SK-N-SH (cell line): ENCODE data around the gene TTC21A. TPM values are rescaled to one million over a fixed set of nuclear protein-coding genes. Genes with fewer than 3 reads are reported as not detected.
A peak's percentile ranks its signal among the peaks of the same experiment; 100 is the strongest.

Source experiments
- CTCF ChIA-PET: fragments of 300-600, 350-600 bp; formaldehyde crosslinking; extraction: SDS; loops from one replicate; lab custom pipeline; 2021; lab: Yijun Ruan, JAX
- POLR2A ChIA-PET: fragments of 350-600 bp; sonication (Branson Sonifier 250); formaldehyde crosslinking; extraction: SDS; loops from one replicate; lab custom pipeline; 2020; ENCODE audit warnings: antibody characterized with exemption, inconsistent platforms; lab: Yijun Ruan, JAX
- DNase-seq: peaks from one replicate; pipeline ENCODE4 v3.0.0; 2012
- H2AFZ ChIP-seq: fragments of 200-600 bp; sonication (generic); 2 replicates; pipeline ENCODE4 v1.8.1; 2016; ENCODE audit warnings: antibody characterized with exemption, mild to moderate bottlenecking, low read depth
- H3F3A ChIP-seq: fragments of 200-600 bp; sonication (generic); replicated peaks from 2 replicates; pipeline ENCODE3; 2016; ENCODE audit warnings: antibody characterized with exemption, mild to moderate bottlenecking; ENCODE audit not compliant: insufficient read depth
- H3K27ac ChIP-seq, 2 experiments: fragments of 200-500 bp in 1 of 2; fragments of 200-600 bp in 1 of 2; sonication (Bioruptor generic) in 1 of 2; sonication (generic), shearing (Covaris generic) in 1 of 2; 2 replicates each; pipeline versions ENCODE4 v1.5.1 to v1.6.1; 2014 to 2016; ENCODE audit warnings: low read depth in 2 of 2, inconsistent platforms in 1 of 2, low read length in 1 of 2, mild to moderate bottlenecking in 1 of 2, mixed read lengths in 1 of 2
- H3K27me3 ChIP-seq: fragments of 200-600 bp; sonication (generic), shearing (Covaris generic); 2 replicates; pipeline ENCODE4 v1.6.1; 2016; ENCODE audit warnings: mixed run types; ENCODE audit not compliant: insufficient read depth
- H3K36me3 ChIP-seq, 2 experiments: fragments of 200-500 bp in 1 of 2; fragments of 200-600 bp in 1 of 2; sonication (Bioruptor generic) in 1 of 2; sonication (generic) in 1 of 2; replicated peaks in 1 of 2; 2 replicates each; pipeline versions ENCODE3 to v1.5.1; 2014 to 2016; ENCODE audit warnings: low read length in 1 of 2, mild to moderate bottlenecking in 1 of 2; ENCODE audit not compliant: insufficient read depth in 2 of 2, control insufficient read depth in 1 of 2
- H3K4me1 ChIP-seq, 2 experiments: fragments of 200-500 bp in 1 of 2; fragments of 200-600 bp in 1 of 2; sonication (Bioruptor generic) in 1 of 2; sonication (generic), shearing (Covaris generic) in 1 of 2; 2 replicates each; pipeline versions ENCODE4 v1.5.1 to v1.6.1; 2014 to 2016; ENCODE audit warnings: low read depth in 1 of 2, low read length in 1 of 2, mixed run types in 1 of 2; ENCODE audit not compliant: insufficient read depth in 2 of 2, control insufficient read depth in 1 of 2
- H3K4me2 ChIP-seq: fragments of 200-600 bp; sonication (generic), shearing (Covaris generic); 2 replicates; pipeline ENCODE4 v1.6.1; 2017; ENCODE audit warnings: mixed run types
- H3K4me3 ChIP-seq, 2 experiments: fragments of 200-500 bp in 1 of 2; fragments of 200-600 bp in 1 of 2; sonication (Bioruptor generic) in 1 of 2; sonication (generic), shearing (Covaris generic) in 1 of 2; 2 replicates each; pipeline versions ENCODE4 v1.5.1 to v1.8.1; 2014 to 2016; ENCODE audit warnings: low read depth in 2 of 2, inconsistent platforms in 1 of 2, low read length in 1 of 2, mild to moderate bottlenecking in 1 of 2, mixed read lengths in 1 of 2, moderate library complexity in 1 of 2
- H3K79me2 ChIP-seq: fragments of 200-600 bp; sonication (generic); 2 replicates; pipeline ENCODE4 v1.8.1; 2017; ENCODE audit warnings: mild to moderate bottlenecking; ENCODE audit not compliant: insufficient read depth
- H3K9ac ChIP-seq: fragments of 200-600 bp; sonication (generic); 2 replicates; pipeline ENCODE4 v1.6.1; 2017; ENCODE audit warnings: mixed run types
- H3K9me2 ChIP-seq: fragments of 200-600 bp; sonication (generic); 2 replicates; pipeline ENCODE4 v1.6.1; 2017; ENCODE audit warnings: mixed run types
- H3K9me3 ChIP-seq: fragments of 200-600 bp; sonication (generic); 2 replicates; pipeline ENCODE4 v1.6.1; 2017; ENCODE audit warnings: mixed run types, mild to moderate bottlenecking, moderate library complexity
- H4K20me1 ChIP-seq: fragments of 200-600 bp; sonication (generic); 2 replicates; pipeline ENCODE4 v1.6.1; 2017; ENCODE audit warnings: mild to moderate bottlenecking, mixed run types; ENCODE audit not compliant: insufficient read depth
- EP300 ChIP-seq, 2 experiments: IDR thresholded peaks; 2 replicates each; pipeline versions ENCODE4 v1.4.0 to v1.6.1; 2012; ENCODE audit warnings: borderline replicate concordance in 1 of 2, low read depth in 1 of 2, low read length in 1 of 2
- FOXJ3 ChIP-seq: sonication (generic); formaldehyde crosslinking; IDR thresholded peaks from 2 replicates; pipeline ENCODE4 v1.5.1; 2020; ENCODE audit warnings: mild to moderate bottlenecking, missing genetic modification reagents
- GATA2 ChIP-seq: sonication (generic); formaldehyde crosslinking; IDR thresholded peaks from 2 replicates; pipeline ENCODE4 v1.5.0; 2020; ENCODE audit warnings: mild to moderate bottlenecking, missing genetic modification reagents
- JUND ChIP-seq: IDR thresholded peaks from 2 replicates; pipeline ENCODE4 v1.4.0; 2012
- NFIC ChIP-seq: IDR thresholded peaks from 2 replicates; pipeline ENCODE4 v1.4.0; 2012; ENCODE audit warnings: borderline replicate concordance
- RAD21 ChIP-seq: IDR thresholded peaks from 2 replicates; pipeline ENCODE4 v1.6.1; 2012; ENCODE audit warnings: mild to moderate bottlenecking, low read length
- RCOR1 ChIP-seq: fragments of 150-350 bp; IDR thresholded peaks from 2 replicates; pipeline ENCODE4 v1.6.1; 2017; ENCODE audit warnings: antibody characterized with exemption, low read length
- SIN3A ChIP-seq: IDR thresholded peaks from 2 replicates; pipeline ENCODE4 v1.6.1; 2012; ENCODE audit warnings: low read depth, mild to moderate bottlenecking, low read length, moderate library complexity, borderline replicate concordance
- SMC3 ChIP-seq: IDR thresholded peaks from 2 replicates; pipeline ENCODE4 v1.6.1; 2012; ENCODE audit warnings: low read depth, low read length, improper control_type of control experiment
- TCF12 ChIP-seq: IDR thresholded peaks from 2 replicates; pipeline ENCODE4 v1.4.0; 2012
- WGBS: methylation state at CpG from one replicate; pipeline ENCODE4 v1.1.6; 2017; ENCODE audit warnings: low lambda C conversion rate; 5-methylcytosine and 5-hydroxymethylcytosine counted together
- polyA plus RNA-seq, 3 experiments: library from polyadenylated mRNA; depleted of rRNA; stranded (reverse); fragments of >200 nt; gene quantifications; 2 replicates each; pipeline ENCODE4 v1.2.3, GENCODE V29; 2012
- TF ChIP-seq, protein P1 (sequence below): fragments of 200-600 bp; sonication (generic); IDR thresholded peaks from 2 replicates; pipeline ENCODE4 v1.6.1; 2017; ENCODE audit warnings: antibody characterized with exemption, mild to moderate bottlenecking, moderate library complexity
- TF ChIP-seq, protein P2 (sequence below): IDR thresholded peaks from 2 replicates; pipeline ENCODE4 v1.4.0; 2012; ENCODE audit warnings: low read depth, borderline replicate concordance

The TTC21A gene
- polyA plus RNA-seq, 1 of the 3 experiments (the other 2 are of a cell fraction) = 3.9 TPM

DNA sequence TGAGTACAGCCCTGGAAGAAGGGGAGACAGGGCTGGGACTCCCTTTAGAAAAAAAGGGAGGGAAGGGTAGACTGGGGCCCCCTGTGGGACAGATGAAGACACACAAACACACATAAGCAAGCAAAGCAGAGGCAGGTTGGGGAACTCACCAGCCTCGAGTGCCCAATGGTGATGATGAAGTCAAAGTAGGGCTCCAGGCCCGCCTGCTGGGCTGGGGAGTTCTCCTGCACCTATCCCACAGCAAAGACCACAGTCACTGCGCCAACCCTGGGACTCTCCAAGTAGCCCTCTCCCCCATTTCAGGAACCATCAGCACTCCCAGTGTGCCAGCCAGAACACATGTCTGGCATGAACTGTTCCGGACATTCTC is 4.2 kb upstream of the TTC21A start:
- no peak overlapping the region for H3K4me3 ChIP-seq
- ChIA-PET POLR2A (no interaction called here), CTCF (interaction anchor here (2.4 kb wide), 1 partner anchor 185 kb away, joined by 20 read pairs; no protein-coding TSS in a partner anchor)
- no peak overlapping the region for H3K9ac ChIP-seq
- H3K36me3 ChIP-seq = peaks cover 7 to 30% of the 10 kb centered on the region in 2 experiments
- peaks cover 4 to 24% of the 10 kb centered on the region in 2 experiments; a peak in 2 of 4 replicates for H3K4me1 ChIP-seq
- no peaks in the 10 kb centered on the region for H3K9me2 ChIP-seq
- H3K79me2 ChIP-seq = peaks cover 54% of the 10 kb centered on the region
- TF ChIP-seq, protein P1, sequence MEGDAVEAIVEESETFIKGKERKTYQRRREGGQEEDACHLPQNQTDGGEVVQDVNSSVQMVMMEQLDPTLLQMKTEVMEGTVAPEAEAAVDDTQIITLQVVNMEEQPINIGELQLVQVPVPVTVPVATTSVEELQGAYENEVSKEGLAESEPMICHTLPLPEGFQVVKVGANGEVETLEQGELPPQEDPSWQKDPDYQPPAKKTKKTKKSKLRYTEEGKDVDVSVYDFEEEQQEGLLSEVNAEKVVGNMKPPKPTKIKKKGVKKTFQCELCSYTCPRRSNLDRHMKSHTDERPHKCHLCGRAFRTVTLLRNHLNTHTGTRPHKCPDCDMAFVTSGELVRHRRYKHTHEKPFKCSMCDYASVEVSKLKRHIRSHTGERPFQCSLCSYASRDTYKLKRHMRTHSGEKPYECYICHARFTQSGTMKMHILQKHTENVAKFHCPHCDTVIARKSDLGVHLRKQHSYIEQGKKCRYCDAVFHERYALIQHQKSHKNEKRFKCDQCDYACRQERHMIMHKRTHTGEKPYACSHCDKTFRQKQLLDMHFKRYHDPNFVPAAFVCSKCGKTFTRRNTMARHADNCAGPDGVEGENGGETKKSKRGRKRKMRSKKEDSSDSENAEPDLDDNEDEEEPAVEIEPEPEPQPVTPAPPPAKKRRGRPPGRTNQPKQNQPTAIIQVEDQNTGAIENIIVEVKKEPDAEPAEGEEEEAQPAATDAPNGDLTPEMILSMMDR = 0 out of 2 replicates have a peak, but pooled peaks have one; percentile 14
- no peak for TF ChIP-seq JUND
- H2AFZ ChIP-seq = no peak overlapping the region
- peaks cover 50% of the 10 kb centered on the region for H4K20me1 ChIP-seq
- H3F3A ChIP-seq = peaks cover 6% of the 10 kb centered on the region
- no peak overlapping the region for H3K4me2 ChIP-seq
- no peak overlapping the region for H3K27ac ChIP-seq
- no peaks in the 10 kb centered on the region for H3K27me3 ChIP-seq
- WGBS = 83% methylated on average over 3 of the region's 4 CpGs
- no peak for DNase-seq
- no peaks in the 10 kb centered on the region for H3K9me3 ChIP-seq

DNA sequence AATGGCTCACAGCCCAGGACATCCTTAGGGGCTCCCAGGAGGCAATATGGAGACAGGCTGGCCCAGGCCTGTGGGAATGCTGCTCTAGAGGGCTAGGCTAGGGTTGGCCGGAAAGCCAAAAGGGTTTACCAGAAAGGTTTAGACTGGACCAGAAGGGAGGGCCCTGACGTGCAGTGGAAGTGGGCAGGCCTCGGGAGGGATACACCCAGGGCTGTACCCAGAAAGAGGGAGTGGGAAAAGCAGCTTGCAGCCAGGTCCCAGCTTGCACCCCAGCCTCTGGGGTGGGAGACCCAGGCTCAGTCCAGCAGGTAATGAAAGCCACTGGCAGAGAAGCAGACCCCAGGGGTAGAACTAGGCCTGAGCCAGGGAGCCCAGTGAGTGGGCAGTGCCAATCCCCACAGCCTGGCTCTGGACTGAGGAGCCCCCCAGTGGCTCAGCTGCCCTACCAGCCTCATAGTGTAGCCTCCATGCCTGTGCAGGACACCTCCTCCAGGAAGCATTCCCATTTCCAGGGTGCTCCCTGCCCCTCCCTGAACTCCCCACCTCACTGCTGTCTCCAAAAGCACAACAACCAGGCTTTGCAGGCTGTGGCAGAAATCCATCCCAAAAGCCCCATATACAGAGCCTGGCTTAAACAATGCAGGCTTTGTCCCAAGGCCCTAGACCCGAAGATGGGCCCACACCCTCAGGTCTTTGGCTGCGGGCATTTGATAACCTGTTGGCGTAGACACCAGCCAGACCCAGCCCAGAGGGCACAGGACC is 3.5 kb upstream of the TTC21A start:
- 88% methylated on average over 6 of the region's 6 CpGs for WGBS
- POLR2A ChIA-PET = interaction anchor here (0.6 kb wide), 1 partner anchor 280 kb away, joined by 3 read pairs; no protein-coding TSS in a partner anchor

DNA sequence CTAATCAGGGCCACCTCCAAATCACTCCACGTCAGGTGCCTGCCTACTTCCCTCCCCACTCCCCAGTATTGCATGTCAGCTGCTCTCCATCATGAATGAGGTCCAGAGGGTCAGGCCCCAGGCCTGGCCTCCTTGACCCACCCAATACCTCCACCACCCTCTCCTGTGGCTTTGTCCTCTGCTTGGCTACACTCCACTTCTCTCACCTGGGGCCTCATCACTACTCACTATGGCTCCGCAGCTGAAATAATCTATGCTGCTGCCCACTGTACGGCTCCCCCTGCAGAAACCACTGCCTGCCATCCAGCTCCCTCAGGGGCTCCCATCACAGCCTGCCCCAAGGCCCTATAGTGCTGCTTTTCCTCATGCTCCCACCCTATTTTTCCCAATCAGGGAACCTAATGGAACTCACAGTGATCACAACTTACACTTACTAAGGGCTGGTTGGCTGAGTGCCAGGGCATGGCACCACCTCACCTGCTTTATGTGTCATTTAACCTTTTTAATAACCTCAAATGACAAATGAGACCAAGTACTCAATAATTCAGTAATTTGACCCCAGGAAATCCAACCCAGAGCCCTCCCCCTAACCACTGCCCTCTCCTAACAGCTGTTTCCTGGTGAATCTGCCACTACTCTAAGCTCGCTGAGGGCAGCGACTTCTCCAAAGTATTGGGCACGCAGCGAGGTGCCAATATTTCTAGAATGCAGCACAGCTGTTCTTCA is 2.4 kb upstream of the TTC21A start:
- Histone ChIP-seq H3F3A (peaks cover 6% of the 10 kb centered on the region), H3K9me3 (no peaks in the 10 kb centered on the region), H4K20me1 (peaks cover 50% of the 10 kb centered on the region), H3K4me2 (peak overlapping the region; percentile 99), H3K36me3 (peaks cover 3 to 12% of the 10 kb centered on the region in 2 experiments), H3K79me2 (peaks cover 54% of the 10 kb centered on the region), H3K27ac (no peak overlapping the region), H3K9me2 (no peaks in the 10 kb centered on the region), H3K4me3 (peak overlapping the region in 1 of 2 experiments; percentile 99; a peak in 1 of 4 replicates), H3K4me1 (peaks cover 4 to 25% of the 10 kb centered on the region in 2 experiments; a peak in 2 of 4 replicates), H3K9ac (no peak overlapping the region), H3K27me3 (no peaks in the 10 kb centered on the region), H2AFZ (no peak overlapping the region)
- ChIA-PET CTCF (interaction anchor here (1.5 to 3.0 kb wide), 4 partner anchors 22 to 187 kb away, joined by 7 to 20 read pairs (median 12); no protein-coding TSS in a partner anchor), POLR2A (no interaction called here)
- 94% methylated on average over 7 of the region's 7 CpGs for WGBS
- DNase-seq = no peak
- TF ChIP-seq SIN3A (no peak), NFIC (peak; percentile 31; the same call in 1 of the 2 replicates), GATA2 (CRISPR knock-in tag) (no peak), FOXJ3 (no peak), RCOR1 (no peak), EP300 (IDR thresholded peaks at IDR 0.05; ENCODE audit: borderline replicate concordance in 1 of 2, low read depth in 1 of 2, low read length in 1 of 2) (no peak)
- TF ChIP-seq, protein P2, sequence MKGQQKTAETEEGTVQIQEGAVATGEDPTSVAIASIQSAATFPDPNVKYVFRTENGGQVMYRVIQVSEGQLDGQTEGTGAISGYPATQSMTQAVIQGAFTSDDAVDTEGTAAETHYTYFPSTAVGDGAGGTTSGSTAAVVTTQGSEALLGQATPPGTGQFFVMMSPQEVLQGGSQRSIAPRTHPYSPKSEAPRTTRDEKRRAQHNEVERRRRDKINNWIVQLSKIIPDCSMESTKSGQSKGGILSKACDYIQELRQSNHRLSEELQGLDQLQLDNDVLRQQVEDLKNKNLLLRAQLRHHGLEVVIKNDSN = no peak

More for the DNA sequence above, 3.5 kb upstream of the TTC21A start:
- CTCF ChIA-PET = interaction anchor here (0.9 to 3.0 kb wide), 3 partner anchors 85 to 188 kb away, joined by 3 to 20 read pairs (median 18); no protein-coding TSS in a partner anchor
- H3K4me1 ChIP-seq = peaks cover 4 to 25% of the 10 kb centered on the region in 2 experiments; a peak in 2 of 4 replicates
- peaks cover 50% of the 10 kb centered on the region for H4K20me1 ChIP-seq
- TF ChIP-seq SMC3 (no peak), RAD21 (no peak), NFIC (no peak), TCF12 (no peak)
- peaks cover 54% of the 10 kb centered on the region for H3K79me2 ChIP-seq
- H3K9me3 ChIP-seq = no peaks in the 10 kb centered on the region
- no peaks in the 10 kb centered on the region for H3K9me2 ChIP-seq
- no peak overlapping the region for H3K9ac ChIP-seq
- peaks cover 7 to 24% of the 10 kb centered on the region in 2 experiments for H3K36me3 ChIP-seq
- no peak overlapping the region for H2AFZ ChIP-seq
- H3F3A ChIP-seq = peaks cover 6% of the 10 kb centered on the region
- no peak overlapping the region; a peak in 1 of 4 replicates for H3K27ac ChIP-seq
- H3K4me3 ChIP-seq = no peak overlapping the region
- H3K4me2 ChIP-seq = no peak overlapping the region
- H3K27me3 ChIP-seq = no peaks in the 10 kb centered on the region
- no peak for DNase-seq
